ENCODE measurements around the gene CHRNA4. TPM values are rescaled to one million over a fixed set of nuclear protein-coding genes. Genes with fewer than 3 reads are reported as not detected.

Gene CHRNA4
- total RNA-seq, 3 donors from 2014 or later: not detected

DNA sequence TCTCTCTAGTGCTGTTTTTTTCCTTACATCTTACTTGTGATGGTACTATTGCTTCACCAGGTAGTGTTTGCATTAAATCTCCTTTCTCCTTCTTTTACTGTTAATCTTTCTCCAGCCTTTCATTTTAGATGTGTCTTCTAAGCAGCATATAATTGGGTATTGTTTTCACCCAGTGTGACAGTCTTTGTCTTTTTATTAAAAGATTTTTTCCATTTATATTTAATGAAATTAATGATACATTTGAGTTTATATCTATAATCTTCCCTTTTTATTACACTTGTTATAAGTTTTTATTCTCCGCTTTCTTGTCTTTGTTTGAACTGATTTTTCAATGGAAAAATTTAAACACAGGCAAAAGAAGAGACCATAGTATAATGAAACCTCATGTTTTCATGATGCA lies 59.5 kb downstream of the CHRNA4 start:
- DNase-seq (ENCODE audit: low spot score in 2 of 2): no peak
- H3K36me3 ChIP-seq: no peaks in the 10 kb centered on the region
- no peak overlapping the region for H3K4me3 ChIP-seq
- H3K9me3 ChIP-seq: peaks cover 0 to 7% of the 10 kb centered on the region in 2 donors
- no peaks in the 10 kb centered on the region for H3K4me1 ChIP-seq
- intact Hi-C loops (cut with DNase I; ENCODE audit: low total_unique reads): no loop called here
- H3K27ac ChIP-seq: no peak overlapping the region
- TF ChIP-seq, protein P1, sequence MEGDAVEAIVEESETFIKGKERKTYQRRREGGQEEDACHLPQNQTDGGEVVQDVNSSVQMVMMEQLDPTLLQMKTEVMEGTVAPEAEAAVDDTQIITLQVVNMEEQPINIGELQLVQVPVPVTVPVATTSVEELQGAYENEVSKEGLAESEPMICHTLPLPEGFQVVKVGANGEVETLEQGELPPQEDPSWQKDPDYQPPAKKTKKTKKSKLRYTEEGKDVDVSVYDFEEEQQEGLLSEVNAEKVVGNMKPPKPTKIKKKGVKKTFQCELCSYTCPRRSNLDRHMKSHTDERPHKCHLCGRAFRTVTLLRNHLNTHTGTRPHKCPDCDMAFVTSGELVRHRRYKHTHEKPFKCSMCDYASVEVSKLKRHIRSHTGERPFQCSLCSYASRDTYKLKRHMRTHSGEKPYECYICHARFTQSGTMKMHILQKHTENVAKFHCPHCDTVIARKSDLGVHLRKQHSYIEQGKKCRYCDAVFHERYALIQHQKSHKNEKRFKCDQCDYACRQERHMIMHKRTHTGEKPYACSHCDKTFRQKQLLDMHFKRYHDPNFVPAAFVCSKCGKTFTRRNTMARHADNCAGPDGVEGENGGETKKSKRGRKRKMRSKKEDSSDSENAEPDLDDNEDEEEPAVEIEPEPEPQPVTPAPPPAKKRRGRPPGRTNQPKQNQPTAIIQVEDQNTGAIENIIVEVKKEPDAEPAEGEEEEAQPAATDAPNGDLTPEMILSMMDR (IDR thresholded peaks at IDR 0.05): no peak
- no peak for TF ChIP-seq POLR2A (IDR thresholded peaks at IDR 0.05)
- no peak for TF ChIP-seq POLR2AphosphoS5 (IDR thresholded peaks at IDR 0.05)
- peaks cover 10 to 63% of the 10 kb centered on the region in 2 donors for H3K27me3 ChIP-seq

- TF ChIP-seq, protein P1 (IDR thresholded peaks at IDR 0.05): no peak
- TF ChIP-seq POLR2AphosphoS5 (IDR thresholded peaks at IDR 0.05) (no peak), POLR2A (IDR thresholded peaks at IDR 0.05) (no peak)
- Histone ChIP-seq H3K4me1 (no peaks in the 10 kb centered on the region), H3K4me3 (no peak overlapping the region), H3K36me3 (no peaks in the 10 kb centered on the region), H3K27ac (no peak overlapping the region), H3K9me3 (peaks cover 0 to 7% of the 10 kb centered on the region in 2 donors), H3K27me3 (peaks cover 12 to 70% of the 10 kb centered on the region in 2 donors)
- DNase-seq (ENCODE audit: low spot score in 2 of 2): no peak
- intact Hi-C loops (cut with DNase I; ENCODE audit: low total_unique reads): no loop called here
Measured at GRCh38 chr20:63298731-63299312, 62.3 kb downstream of the CHRNA4 start.

- H3K9me3 ChIP-seq: peaks cover 0 to 7% of the 10 kb centered on the region in 2 donors
- no peak for TF ChIP-seq POLR2A (IDR thresholded peaks at IDR 0.05)
- TF ChIP-seq, protein P1 (IDR thresholded peaks at IDR 0.05): no peak
- no peak for TF ChIP-seq POLR2AphosphoS5 (IDR thresholded peaks at IDR 0.05)
- H3K4me1 ChIP-seq: no peaks in the 10 kb centered on the region
- H3K4me3 ChIP-seq: no peak overlapping the region
- H3K36me3 ChIP-seq: no peaks in the 10 kb centered on the region
- H3K27me3 ChIP-seq: peaks cover 12 to 73% of the 10 kb centered on the region in 2 donors
- no peak for DNase-seq (ENCODE audit: low spot score in 2 of 2)
- intact Hi-C loops (cut with DNase I; ENCODE audit: low total_unique reads): no loop called here
- H3K27ac ChIP-seq: no peak overlapping the region
Measured at GRCh38 chr20:63297796-63298572, 63.2 kb downstream of the CHRNA4 start.

DNA sequence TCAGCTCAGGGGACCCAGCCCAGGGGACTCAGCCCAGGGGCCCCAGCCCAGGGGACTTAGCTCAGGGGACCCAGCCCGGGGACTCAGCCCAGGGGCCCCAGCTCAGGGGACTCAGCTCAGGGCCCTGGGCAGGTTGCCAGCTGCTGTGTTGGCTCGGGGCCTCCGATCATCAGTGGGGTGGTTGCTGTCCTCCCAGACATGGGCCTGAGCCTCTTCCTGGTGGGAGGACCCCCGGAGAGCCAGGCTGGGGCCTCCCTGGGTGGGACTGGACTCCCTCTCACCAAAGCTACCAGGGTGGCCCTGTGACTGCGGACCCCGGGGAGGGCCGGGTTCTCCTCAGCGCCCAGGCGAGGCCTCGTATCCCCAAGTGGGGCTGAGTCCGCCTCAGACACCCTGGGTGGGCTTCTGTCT lies 63.8 kb downstream of the CHRNA4 start:
- TF ChIP-seq POLR2AphosphoS5 (IDR thresholded peaks at IDR 0.05) (no peak), POLR2A (IDR thresholded peaks at IDR 0.05) (no peak)
- TF ChIP-seq, protein P1 (IDR thresholded peaks at IDR 0.05): no peak
- H3K9me3 ChIP-seq: peaks cover 0 to 7% of the 10 kb centered on the region in 2 donors
- no peak overlapping the region for H3K27ac ChIP-seq
- H3K4me3 ChIP-seq: no peak overlapping the region
- no peaks in the 10 kb centered on the region for H3K36me3 ChIP-seq
- intact Hi-C loops (cut with DNase I; ENCODE audit: low total_unique reads): no loop called here
- H3K4me1 ChIP-seq: no peaks in the 10 kb centered on the region
- H3K27me3 ChIP-seq: peaks cover 12 to 75% of the 10 kb centered on the region in 2 donors
- DNase-seq (ENCODE audit: low spot score in 2 of 2): no peak
